K562 (cell line): ENCODE measurements around the gene INHBE. TPM values are rescaled to one million over a fixed set of nuclear protein-coding genes. Genes with fewer than 3 reads are reported as not detected.
A peak's percentile ranks its signal among the peaks of the same experiment; 100 is the strongest.

Experiments used
- ATAC-seq: fragments of 200-7000 bp; cut with Tn5 transposase; 3 replicates; pipeline ENCODE4 v1.9.1; 2020; ENCODE audit warnings: moderate library complexity
- BruUV-seq: library from RNA; stranded (reverse); fragments of 400-500 nt; replicated peaks from 2 replicates; lab custom pipeline; 2021; lab: Mats Ljungman, UMichigan
- CTCF ChIA-PET: fragments of 300-600 bp; formaldehyde crosslinking; extraction: SDS; loops from one replicate; lab custom pipeline; 2021; ENCODE audit warnings: low intra/inter-chr PET ratio; lab: Yijun Ruan, JAX
- POLR2A ChIA-PET: fragments of 300-600, 350-650 bp; sonication (Branson Sonifier 250); formaldehyde crosslinking; extraction: SDS; loops from one replicate; lab custom pipeline; 2021; ENCODE audit warnings: antibody characterized with exemption, inconsistent platforms; lab: Yijun Ruan, JAX
- DNase-seq, 4 experiments: peaks; one replicate each; pipeline versions ENCODE4 v3.0.0 to v3.0.0-alpha.2; 2011 to 2018; ENCODE audit warnings: low spot score in 3 of 4, mixed read lengths in 3 of 4; ENCODE audit errors: extremely low read depth in 1 of 4
- FAIRE-seq: peaks from 2 replicates; lab custom pipeline; 2011; peaks lifted over from hg19 to GRCh38; lab: Jason Lieb, UNC
- H2AFZ ChIP-seq: 2 replicates; pipeline ENCODE4 v1.6.0; 2011; ENCODE audit warnings: low read depth, low read length, control low read depth, inconsistent platforms
- H3K27ac ChIP-seq: fragments of 200-600 bp; 3 replicates; pipeline ENCODE4 v1.8.0; 2011; ENCODE audit warnings: low read depth, mild to moderate bottlenecking, control low read depth, inconsistent platforms, low read length, moderate library complexity, mixed read lengths; ENCODE audit errors: extremely low read depth
- H3K27me3 ChIP-seq, 2 experiments: fragments of 300-600 bp in 1 of 2; 2 replicates in 1 of 2; 3 replicates in 1 of 2; pipeline versions ENCODE4 v1.6.0 to v1.8.0; 2011; ENCODE audit warnings: inconsistent platforms in 2 of 2, low read length in 2 of 2, mild to moderate bottlenecking in 1 of 2, mixed read lengths in 1 of 2, moderate library complexity in 1 of 2; ENCODE audit not compliant: control insufficient read depth in 2 of 2, insufficient read depth in 2 of 2
- H3K36me3 ChIP-seq: fragments of 300-600 bp; 3 replicates; pipeline ENCODE4 v1.8.0; 2011; ENCODE audit warnings: mild to moderate bottlenecking, low read length, inconsistent platforms; ENCODE audit not compliant: control insufficient read depth, insufficient read depth
- H3K4me1 ChIP-seq, 2 experiments: fragments of 200-600 bp in 1 of 2; replicated peaks in 1 of 2; 2 replicates in 1 of 2; 3 replicates in 1 of 2; pipeline versions ENCODE4 v1.5.1 to v1.8.0; 2011; ENCODE audit warnings: inconsistent platforms in 2 of 2, low read length in 2 of 2, mild to moderate bottlenecking in 1 of 2, mixed read lengths in 1 of 2, moderate library complexity in 1 of 2; ENCODE audit not compliant: control insufficient read depth in 2 of 2, insufficient read depth in 2 of 2
- H3K4me2 ChIP-seq: 2 replicates; pipeline ENCODE4 v1.6.1; 2011; ENCODE audit warnings: low read length, control low read depth, inconsistent platforms, mixed read lengths; ENCODE audit not compliant: insufficient read depth
- H3K4me3 ChIP-seq: fragments of 200-600 bp; sonication (generic), shearing (Covaris generic); 2 replicates; pipeline ENCODE4 v1.5.1; 2016; ENCODE audit warnings: control low read depth, inconsistent platforms
- H3K79me2 ChIP-seq: fragments of 200-600 bp; 3 replicates; pipeline ENCODE4 v1.8.0; 2011; ENCODE audit warnings: low read length, inconsistent platforms; ENCODE audit not compliant: control insufficient read depth, insufficient read depth
- H3K9ac ChIP-seq, 2 experiments: 2 replicates each; pipeline versions ENCODE4 v1.6.0 to v1.6.1; 2011; ENCODE audit warnings: low read depth in 2 of 2, low read length in 2 of 2, control low read depth in 1 of 2, inconsistent platforms in 1 of 2, mild to moderate bottlenecking in 1 of 2, mixed read lengths in 1 of 2; ENCODE audit not compliant: insufficient read depth in 1 of 2
- H3K9me1 ChIP-seq: one replicate; pipeline ENCODE4 v1.6.0; 2011; ENCODE audit warnings: inconsistent platforms, mild to moderate bottlenecking, low read length, moderate library complexity; ENCODE audit not compliant: control insufficient read depth, insufficient read depth
- H3K9me3 ChIP-seq: replicated peaks from 2 replicates; pipeline ENCODE4 v1.5.1; 2011; ENCODE audit warnings: low read depth, low read length, inconsistent platforms; ENCODE audit not compliant: control insufficient read depth, insufficient read depth
- H4K20me1 ChIP-seq: replicated peaks from 2 replicates; pipeline ENCODE4 v1.6.1; 2011; ENCODE audit warnings: low read length, inconsistent platforms, mixed read lengths; ENCODE audit not compliant: control insufficient read depth, insufficient read depth
- ARID1B ChIP-seq: fragments of 450-650 bp; IDR thresholded peaks from 2 replicates; pipeline ENCODE4 v1.6.1; 2016; ENCODE audit warnings: antibody characterized with exemption, mild to moderate bottlenecking, inconsistent platforms
- CBFA2T2 ChIP-seq: fragments of 450-650 bp; conservative IDR thresholded peaks from 2 replicates; pipeline ENCODE4 v1.6.1; 2017; ENCODE audit warnings: mild to moderate bottlenecking
- DACH1 ChIP-seq: fragments of 450-650 bp; IDR thresholded peaks from 2 replicates; pipeline ENCODE4 v1.6.1; 2018; ENCODE audit not compliant: partially characterized antibody
- ESRRB ChIP-seq: fragments of 250-450 bp; sonication (Bioruptor Pico); IDR thresholded peaks from 2 replicates; pipeline ENCODE4 v1.5.0; 2020; ENCODE audit warnings: mild to moderate bottlenecking, moderate library complexity, borderline replicate concordance
- HDGF ChIP-seq: fragments of 450-650 bp; IDR thresholded peaks from 2 replicates; pipeline ENCODE4 v1.6.1; 2016
- MEIS2 ChIP-seq: fragments of 450-650 bp; IDR thresholded peaks from 2 replicates; pipeline ENCODE4 v1.6.1; 2014; ENCODE audit warnings: mild to moderate bottlenecking; ENCODE audit not compliant: partially characterized antibody
- RBM34 ChIP-seq: fragments of 200-400 bp; formaldehyde crosslinking; IDR thresholded peaks from 2 replicates; pipeline ENCODE4 v1.6.1; 2018; ENCODE audit warnings: low read length, borderline replicate concordance; ENCODE audit not compliant: insufficient read depth
- SAFB ChIP-seq: fragments of 200-400 bp; formaldehyde crosslinking; IDR thresholded peaks from 2 replicates; pipeline ENCODE4 v1.6.1; 2017; ENCODE audit warnings: low read depth, low read length, borderline replicate concordance
- SMARCA5 ChIP-seq: fragments of 450-650 bp; IDR thresholded peaks from 2 replicates; pipeline ENCODE4 v1.6.1; 2016
- TEAD1 ChIP-seq, 2 experiments: fragments of 450-650 bp in 1 of 2; sonication (generic) in 1 of 2; formaldehyde crosslinking; IDR thresholded peaks; 2 replicates each; pipeline versions ENCODE4 v1.4.0 to v1.8.0; 2020 to 2022; ENCODE audit warnings: mild to moderate bottlenecking in 2 of 2, missing genetic modification reagents in 1 of 2
- TSC22D4 ChIP-seq: fragments of 450-650 bp; IDR thresholded peaks from 2 replicates; pipeline ENCODE4 v1.6.1; 2016; ENCODE audit warnings: missing genetic modification characterization, missing biosample characterization, control low read depth
- ZFX ChIP-seq: sonication (generic); formaldehyde crosslinking; IDR thresholded peaks from 2 replicates; pipeline ENCODE4 v1.8.0; 2022; ENCODE audit warnings: mild to moderate bottlenecking, missing genetic modification reagents, moderate library complexity
- ZNF12 ChIP-seq: sonication (generic); formaldehyde crosslinking; IDR thresholded peaks from 2 replicates; pipeline ENCODE4 v1.4.0; 2020; ENCODE audit warnings: mild to moderate bottlenecking, missing genetic modification reagents
- ZNF143 ChIP-seq: sonication (generic); formaldehyde crosslinking; IDR thresholded peaks from 2 replicates; pipeline ENCODE4 v1.9.0; 2022; ENCODE audit warnings: mild to moderate bottlenecking, missing genetic modification reagents
- ZNF282 ChIP-seq: sonication (generic); formaldehyde crosslinking; IDR thresholded peaks from 2 replicates; pipeline ENCODE4 v1.8.1; 2023; ENCODE audit warnings: missing genetic modification reagents
- ZNF384 ChIP-seq: IDR thresholded peaks from 2 replicates; pipeline ENCODE4 v1.6.1; 2012; ENCODE audit warnings: low read depth, low read length, improper control_type of control experiment
- WGBS: fragments of 100-300 bp; shearing (Covaris generic); methylation state at CpG from one replicate; pipeline ENCODE4 v1.1.6; 2016; ENCODE audit warnings: low coverage, mixed read lengths; ENCODE audit not compliant: insufficient coverage; ENCODE audit errors: missing lambda C conversion rate; 5-methylcytosine and 5-hydroxymethylcytosine counted together
- in situ Hi-C: fragments of 300-500 bp; cut with MboI; formaldehyde crosslinking; loops from 4 replicates; pipeline ENCODE4 v1.15.0; 2018; ENCODE audit warnings: inconsistent platforms, mixed read lengths
- intact Hi-C: fragments of 100-400 bp; cut with micrococcal nuclease; formaldehyde crosslinking; loops from 2 replicates; pipeline ENCODE4 v1.14.2; 2022
- polyA plus RNA-seq, 8 experiments: library from polyadenylated mRNA; depleted of rRNA in 4 of 8; stranded (reverse) in 5 of 8; unstranded in 3 of 8; fragments of >200 nt; fragmentation: Nextera tagmentation in 2 of 8; fragmentation: Illumina TruSeq in 1 of 8; extraction: Ambion mirVana in 2 of 8; extraction: Trizol in 1 of 8; gene quantifications; 2 replicates each; pipeline versions ENCODE4 v1.2.1 to v1.2.3, GENCODE V29; 2011 to 2014; ENCODE audit warnings: inconsistent platforms in 1 of 8, missing spikeins in 1 of 8
- total RNA-seq, 7 experiments: library from RNA; depleted of rRNA in 6 of 7; stranded (reverse); fragments of >200 nt in 6 of 7; fragmentation: Illumina TruSeq in 2 of 7; extraction: Trizol in 2 of 7; gene quantifications; 2 replicates each; pipeline versions ENCODE4 v1.2.1 to v1.2.3, GENCODE V29; 2011 to 2021; ENCODE audit warnings: low replicate concordance in 1 of 7
- TF ChIP-seq, protein P1 (sequence below): fragments of 450-650 bp; IDR thresholded peaks from 2 replicates; pipeline ENCODE4 v1.6.1; 2016; ENCODE audit warnings: missing biosample characterization, missing genetic modification characterization

Gene INHBE
- total and polyA plus RNA-seq, 9 of the 15 experiments (the other 6 are each of a cell fraction or from before 2014, with no cell fraction given), result 0.94 to 9.9 (median 7.3) TPM

DNA sequence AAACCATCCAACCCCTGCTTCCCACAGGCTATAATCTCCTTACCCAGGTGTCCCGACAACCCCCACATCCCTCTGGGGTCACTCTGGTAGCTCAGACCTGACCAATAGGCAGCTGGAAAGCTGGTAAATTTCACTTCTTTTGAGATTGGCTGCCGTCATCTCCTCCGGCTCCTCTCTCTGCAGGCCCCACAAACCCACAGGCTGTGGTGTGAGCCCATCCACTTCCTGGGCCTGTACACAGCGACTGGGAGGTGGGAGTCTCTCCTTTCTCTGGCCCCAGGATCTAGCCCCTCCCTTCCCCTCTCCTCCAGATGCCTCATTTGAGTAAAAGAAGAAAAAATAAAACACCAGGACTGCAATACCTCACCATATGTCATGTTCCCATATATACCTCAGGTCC lies 19.8 kb upstream of the INHBE start:
- in situ Hi-C loops, result no loop called here
- no TSS peak for BruUV-seq
- POLR2A ChIA-PET, result interaction anchor here (0.6 to 1.3 kb wide), 6 partner anchors 11 to 506 kb away, joined by 3 to 8 read pairs (median 3); partner anchors contain the start of gene ATP23
- intact Hi-C loops, result no loop called here
- ATAC-seq, result peak; percentile 9; the same call in 1 of the 3 replicates
- peaks cover 9% of the 10 kb centered on the region; the same call in 1 of the 3 replicates for H3K79me2 ChIP-seq
- peak overlapping the region; percentile 70 for H2AFZ ChIP-seq
- CTCF ChIA-PET, result interaction anchor here (0.6 kb wide), 1 partner anchor 132 kb away, joined by 3 read pairs; no protein-coding TSS in a partner anchor
- no peaks in the 10 kb centered on the region for H3K36me3 ChIP-seq
- peaks cover 9 to 13% of the 10 kb centered on the region in 2 experiments; a peak in 4 of 5 replicates for H3K4me1 ChIP-seq
- H3K4me3 ChIP-seq, result no peak overlapping the region
- H4K20me1 ChIP-seq, result no peaks in the 10 kb centered on the region
- no peak overlapping the region for H3K27ac ChIP-seq
- H3K9me1 ChIP-seq, result no peaks in the 10 kb centered on the region
- H3K4me2 ChIP-seq, result no peak overlapping the region
- peak overlapping the region in 1 of 2 experiments; percentile 63; a peak in 2 of 4 replicates for H3K9ac ChIP-seq
- H3K9me3 ChIP-seq, result no peaks in the 10 kb centered on the region
- no peak for FAIRE-seq
- TF ChIP-seq SAFB (no peak), MEIS2 (no peak), RBM34 (no peak), HDGF (no peak), ZNF12 (no peak), ESRRB (CRISPR knock-in tag) (no peak), ZNF384 (no peak), ZNF282 (CRISPR knock-in tag) (no peak), ARID1B (no peak), CBFA2T2 (no peak), DACH1 (no peak), SMARCA5 (no peak), ZFX (CRISPR knock-in tag) (peak; percentile 36), TSC22D4 (tag) (no peak), TEAD1 (CRISPR knock-in tag; IDR thresholded peaks at IDR 0.05) (no peak), ZNF143 (CRISPR knock-in tag) (0 out of 2 replicates have a peak, but pooled peaks have one; percentile 42)
- TF ChIP-seq, protein P1, sequence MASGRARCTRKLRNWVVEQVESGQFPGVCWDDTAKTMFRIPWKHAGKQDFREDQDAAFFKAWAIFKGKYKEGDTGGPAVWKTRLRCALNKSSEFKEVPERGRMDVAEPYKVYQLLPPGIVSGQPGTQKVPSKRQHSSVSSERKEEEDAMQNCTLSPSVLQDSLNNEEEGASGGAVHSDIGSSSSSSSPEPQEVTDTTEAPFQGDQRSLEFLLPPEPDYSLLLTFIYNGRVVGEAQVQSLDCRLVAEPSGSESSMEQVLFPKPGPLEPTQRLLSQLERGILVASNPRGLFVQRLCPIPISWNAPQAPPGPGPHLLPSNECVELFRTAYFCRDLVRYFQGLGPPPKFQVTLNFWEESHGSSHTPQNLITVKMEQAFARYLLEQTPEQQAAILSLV (tag), result no peak
- TF ChIP-seq, all 486 proteins: peak for 2
- 64% methylated on average over 3 of the region's 4 CpGs for WGBS
- DNase-seq, result peak in 1 of 4 experiments; percentile 23
- no peaks in the 10 kb centered on the region for H3K27me3 ChIP-seq
